Measurements from ENCODE around the gene EPS15.
"Not testable (repeated sequence)": the region's sequence is repeated elsewhere in the genome, so short reads cannot be mapped to it uniquely, and the experiment has no call there.

Gene EPS15

GRCh38 chr1:51519048-51519864, at the start of gene EPS15:
EPS15 (minus strand) TSS chr1:51519266; CDS start chr1:51519231, 35 bp downstream.
- peak; percentile 35 for DNase-seq

DNA sequence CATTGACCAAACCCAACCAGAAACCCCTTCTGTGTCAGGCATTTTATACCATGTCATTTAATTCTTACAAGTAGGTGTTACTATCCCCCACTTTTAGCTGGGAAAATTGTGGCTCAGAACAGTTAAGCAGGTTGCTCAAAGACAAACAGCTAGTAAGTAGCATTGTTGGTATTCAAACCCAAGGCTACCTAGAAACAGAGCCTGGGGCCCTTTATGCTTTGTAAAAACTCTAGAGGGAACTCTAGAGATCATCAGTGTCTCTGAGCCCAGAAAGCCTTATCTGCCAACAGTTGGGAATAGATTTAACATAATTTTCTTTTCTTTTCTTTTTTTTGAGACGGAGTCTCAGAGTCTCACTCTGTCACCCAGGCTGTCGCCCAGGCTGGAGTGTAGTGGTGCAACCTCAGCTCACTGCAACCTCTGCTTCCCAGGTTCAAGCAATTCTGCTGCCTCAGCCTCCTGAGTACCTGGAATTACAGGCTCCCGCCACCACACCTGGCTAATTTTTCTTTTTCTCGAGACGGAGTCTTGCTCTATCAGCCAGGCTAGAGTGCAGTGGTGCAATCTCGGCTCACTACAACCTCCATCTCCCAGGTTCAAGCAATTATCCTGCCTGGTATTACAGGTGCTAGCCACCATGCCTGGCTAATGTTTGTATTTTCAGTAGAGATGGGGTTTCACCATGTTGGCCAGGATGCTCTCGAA, 49.3 kb upstream of the EPS15 start:
- DNase-seq: no peak

GRCh38 chr1:51567653-51568052, 48.6 kb upstream of the EPS15 start:
- DNase-seq: no peak

GRCh38 chr1:51566260-51566659, 47.2 kb upstream of the EPS15 start:
- no peak for DNase-seq

- DNase-seq: no peak
Observed at GRCh38 chr1:51565009-51565408, 45.9 kb upstream of the EPS15 start.

DNA sequence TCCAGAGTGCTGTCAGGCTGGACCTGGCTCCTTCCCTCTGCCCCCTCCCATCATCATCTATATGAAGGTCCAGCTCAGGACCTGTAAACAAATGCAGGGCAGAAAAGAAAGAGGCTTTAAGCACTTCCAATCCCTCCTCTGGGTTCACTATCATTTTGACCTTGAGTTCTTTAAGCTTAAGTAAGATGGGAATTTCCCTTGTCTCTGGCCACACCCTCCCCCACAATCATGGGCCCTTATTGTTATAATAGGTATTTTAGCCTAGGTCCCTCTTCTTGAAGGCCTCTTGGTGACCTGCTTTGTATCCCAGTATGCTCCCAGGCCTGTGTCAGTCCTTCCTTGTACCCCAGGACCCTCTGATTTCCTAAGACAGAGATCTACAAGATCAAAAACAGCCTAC, 45.1 kb upstream of the EPS15 start:
- no peak for DNase-seq

DNA sequence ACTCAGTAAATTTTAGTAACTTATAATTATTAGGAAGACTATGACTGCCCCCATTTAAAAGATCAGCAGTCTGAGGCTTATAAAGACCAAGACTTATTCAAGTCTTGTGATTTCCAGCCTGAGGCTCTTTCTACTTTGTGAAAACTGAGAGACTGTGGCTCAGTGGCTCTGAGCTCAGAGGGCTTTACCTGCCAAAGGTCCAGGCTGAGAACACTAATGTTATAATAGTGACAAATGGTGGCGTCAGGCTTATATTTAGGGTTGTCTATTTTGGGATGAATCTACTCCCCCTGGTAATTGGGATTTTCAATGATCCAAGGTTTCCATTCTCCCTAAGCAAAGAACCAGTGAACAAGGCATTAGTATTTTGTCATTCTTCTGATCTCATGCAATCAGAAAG, 42.6 kb upstream of the EPS15 start:
- no peak for DNase-seq

GRCh38 chr1:51560895-51561294, 41.8 kb upstream of the EPS15 start:
- not testable (repeated sequence) for DNase-seq

- DNase-seq: no peak
Observed at GRCh38 chr1:51560034-51560433, 41.0 kb upstream of the EPS15 start.

GRCh38 chr1:51559501-51559900, 40.4 kb upstream of the EPS15 start:
- no peak for DNase-seq

DNA sequence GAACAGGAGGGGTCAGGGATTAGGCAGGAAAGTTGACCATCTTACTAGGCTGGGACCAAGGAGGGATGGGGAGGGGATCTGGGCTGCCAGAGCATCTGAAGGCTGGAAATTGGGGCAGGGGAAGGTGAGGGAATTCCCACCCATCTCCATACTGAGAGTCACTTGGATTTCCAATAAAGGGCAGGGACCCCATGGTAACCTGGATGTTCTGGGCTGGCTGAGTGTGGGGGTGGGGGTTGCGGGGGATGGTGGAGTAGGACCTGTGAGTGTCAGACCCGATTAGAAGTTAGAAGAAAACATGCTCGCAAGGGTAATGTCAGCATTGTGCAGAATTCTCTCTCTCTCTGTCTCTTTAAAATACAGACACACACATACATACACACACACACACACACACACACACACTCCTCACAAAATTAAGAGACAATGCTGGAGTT, 40.0 kb upstream of the EPS15 start:
- DNase-seq: no peak

GRCh38 chr1:51558375-51558924, 39.4 kb upstream of the EPS15 start:
- DNase-seq: no peak

DNA sequence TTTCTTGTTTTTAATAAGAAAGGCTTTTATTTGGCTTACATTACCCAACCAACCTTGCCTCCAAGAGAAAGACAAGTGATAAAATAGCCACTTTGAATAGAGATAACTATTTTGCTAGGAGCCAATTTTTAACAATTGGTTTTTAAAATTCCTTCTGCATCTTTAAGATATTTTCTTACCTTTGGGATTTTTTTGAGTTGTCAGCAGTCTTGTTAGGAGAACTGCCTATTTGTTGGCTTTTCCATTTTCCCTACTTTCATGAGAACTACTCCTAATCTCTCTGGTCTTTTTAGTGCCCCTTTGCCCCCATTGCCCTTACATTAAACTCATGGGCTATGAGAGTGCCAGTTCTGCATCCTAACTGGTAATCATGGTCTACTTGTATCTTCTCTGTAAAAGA, 38.1 kb upstream of the EPS15 start:
- no peak for DNase-seq

- no peak for DNase-seq
Observed at GRCh38 chr1:51555866-51556619, 37.0 kb upstream of the EPS15 start.

- no peak for DNase-seq
Observed at GRCh38 chr1:51553911-51554310, 34.8 kb upstream of the EPS15 start.

DNA sequence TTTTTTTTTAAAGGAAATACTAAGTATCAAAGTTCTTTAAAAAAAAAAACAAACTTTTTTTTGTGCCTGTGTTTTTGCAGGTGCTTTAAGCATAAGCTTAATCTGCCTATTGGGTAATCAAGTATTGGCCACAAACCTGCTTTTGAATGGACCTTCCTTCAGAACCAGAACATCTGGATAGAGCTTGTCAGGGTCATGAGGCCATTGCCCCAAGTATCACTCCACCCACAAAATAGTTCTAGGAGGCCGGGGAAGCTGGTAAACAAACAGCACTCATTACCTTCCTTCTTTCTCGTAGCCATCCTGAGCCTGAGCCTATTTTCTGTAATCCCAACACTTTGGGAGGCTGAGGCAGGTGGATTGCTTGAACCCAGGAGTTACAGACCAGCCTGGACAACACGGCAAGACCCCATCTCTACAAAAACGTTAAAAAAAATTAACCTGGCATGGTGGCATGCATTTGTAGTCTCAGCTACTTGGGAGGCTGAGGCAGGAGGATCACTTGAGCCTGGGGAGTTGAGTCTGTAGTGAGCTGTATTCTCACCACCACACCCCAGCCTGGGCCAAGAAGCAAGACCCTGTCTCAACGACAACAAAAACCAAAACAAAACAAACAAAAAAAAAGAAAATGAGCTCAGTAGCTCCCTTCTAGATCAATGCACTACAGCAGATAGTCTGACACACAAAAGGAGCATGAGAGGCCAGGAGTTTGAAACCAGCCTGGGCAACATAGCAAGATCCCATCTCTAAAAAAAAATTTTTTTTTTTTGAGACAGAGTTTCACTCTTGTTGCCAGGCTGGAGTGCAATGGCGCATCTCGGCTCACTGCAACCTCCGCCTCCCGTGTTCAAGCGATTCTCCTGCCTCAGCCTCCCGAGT, 34.1 kb upstream of the EPS15 start:
- no peak for DNase-seq

DNA sequence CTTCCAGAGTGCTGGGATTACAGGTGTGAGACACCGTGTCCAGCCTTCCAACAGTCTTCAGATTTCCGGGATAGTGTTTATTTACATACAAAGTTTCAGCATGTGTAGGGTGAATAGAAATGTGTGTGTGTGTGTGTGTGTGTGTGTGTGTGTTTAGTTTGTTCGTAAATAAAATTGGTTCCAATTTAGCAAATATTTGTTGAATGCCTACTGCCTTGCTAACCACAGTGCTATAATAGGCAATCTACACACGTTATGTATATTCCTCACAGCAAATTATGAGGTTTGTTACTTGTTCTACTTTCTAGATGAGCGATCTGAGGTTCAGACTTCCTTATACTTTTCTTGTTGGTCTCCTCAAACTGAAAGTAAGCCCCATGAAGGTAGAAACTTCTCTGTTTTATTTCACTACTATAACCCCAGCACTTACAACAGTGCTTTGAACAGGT, 32.8 kb upstream of the EPS15 start:
- DNase-seq: no peak

GRCh38 chr1:51551081-51551480, 32.0 kb upstream of the EPS15 start:
- DNase-seq: no peak

DNA sequence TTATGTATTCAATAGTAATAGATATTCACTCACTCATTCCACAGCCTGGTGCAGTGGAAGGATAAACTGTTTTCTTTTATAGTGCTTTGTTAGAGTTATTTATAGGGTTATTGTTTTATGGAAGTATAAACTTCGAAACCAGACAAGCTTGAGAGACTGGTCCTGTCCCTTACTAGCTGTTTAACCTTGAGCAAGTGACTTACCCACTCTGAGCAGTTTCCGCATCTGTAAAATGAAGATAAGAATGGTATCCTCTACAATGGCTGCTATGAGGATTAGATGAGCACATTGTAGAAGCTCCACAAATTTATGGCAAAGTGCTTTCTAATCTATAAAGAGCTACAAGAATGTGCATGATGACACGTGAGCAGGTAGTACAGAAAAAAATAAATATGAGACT, 30.8 kb upstream of the EPS15 start:
- no peak for DNase-seq

GRCh38 chr1:51549016-51549619, 30.1 kb upstream of the EPS15 start:
- DNase-seq: no peak

DNA sequence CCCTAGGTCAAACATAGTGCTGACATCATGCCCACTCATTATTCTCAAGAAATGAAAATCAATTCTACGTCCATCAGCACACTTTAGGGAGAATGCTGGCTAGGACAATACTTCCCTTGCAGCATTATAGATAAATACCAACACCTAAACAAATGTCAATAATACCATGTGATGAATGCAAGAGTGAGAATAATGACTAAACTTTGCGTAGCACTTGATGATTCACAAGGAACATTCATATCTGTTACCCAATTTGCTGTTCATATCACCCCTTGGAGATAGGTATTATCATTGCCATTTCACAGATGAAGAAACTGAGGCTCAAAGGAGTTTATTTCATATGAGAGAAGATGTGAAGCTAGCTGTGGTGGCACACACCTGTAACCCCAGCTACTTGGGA, 24.8 kb upstream of the EPS15 start:
- no peak for DNase-seq
